Peyer's patch (tissue), 4 donors: Measurements from ENCODE around the gene WASL. TPM values are rescaled to one million over a fixed set of nuclear protein-coding genes. Genes with fewer than 3 reads are reported as not detected.
"Not testable (repeated sequence)": the region's sequence is repeated elsewhere in the genome, so short reads cannot be mapped to it uniquely, and the experiment has no call there.

Source experiments
- DNase-seq, 3 donors: peaks; one replicate each; pipeline ENCODE4 v3.0.0-alpha.2; 2017 to 2019
- H3K27ac ChIP-seq, 4 donors: fragments of 200-600 bp; sonication (generic); one replicate each; pipeline ENCODE4 v1.5.1; 2016 to 2019
- H3K27me3 ChIP-seq, 2 donors: fragments of 200-600 bp; sonication (generic); one replicate each; pipeline ENCODE4 v1.5.1; 2019
- H3K36me3 ChIP-seq, 3 donors: fragments of 200-600 bp; sonication (generic); one replicate each; pipeline ENCODE4 v1.5.1; 2016 to 2019
- H3K4me1 ChIP-seq, 4 donors: fragments of 200-600 bp; sonication (generic); one replicate each; pipeline ENCODE4 v1.5.1; 2016 to 2019
- H3K4me3 ChIP-seq, 4 donors: fragments of 200-600 bp; sonication (generic); 1 replicate in 3 of 4; 2 replicates in 1 of 4; pipeline ENCODE4 v1.5.1; 2016 to 2019; ENCODE audit warnings: mild to moderate bottlenecking in 1 of 4
- H3K9me3 ChIP-seq, 4 donors: fragments of 200-600 bp; sonication (generic); one replicate each; pipeline ENCODE4 v1.5.1; 2016 to 2019; ENCODE audit warnings: mild to moderate bottlenecking in 1 of 4
- POLR2A ChIP-seq, 2 donors: fragments of 450-650 bp; IDR thresholded peaks; one replicate each; pipeline ENCODE4 v1.5.1; 2017; ENCODE audit warnings: antibody characterized with exemption in 2 of 2, mild to moderate bottlenecking in 2 of 2, moderate library complexity in 2 of 2
- total RNA-seq, 4 donors: library from RNA; depleted of rRNA; stranded (reverse); fragments of >200 nt; gene quantifications; one replicate each; pipeline ENCODE4 v1.1.0, GENCODE V29; 2016
- TF ChIP-seq, protein P1 (sequence below), 6 experiments: fragments of 450-650 bp in 4 of 6; fragments of 200-600 bp in 2 of 6; sonication (generic) in 1 of 6; IDR thresholded peaks; one replicate each; pipeline ENCODE4 v1.5.1; 2017 to 2019; ENCODE audit warnings: antibody characterized with exemption in 6 of 6, mild to moderate bottlenecking in 3 of 6, moderate library complexity in 1 of 6

WASL gene
- total RNA-seq, 4 donors from 2014 or later: 33.8 to 60.2 (median 51.5) TPM

- H3K36me3 ChIP-seq: no peaks in the 10 kb centered on the region
- peaks cover 0 to 21% (median 0%) of the 10 kb centered on the region in 4 donors for H3K4me1 ChIP-seq
- H3K27ac ChIP-seq: no peak overlapping the region
- H3K27me3 ChIP-seq: no peaks in the 10 kb centered on the region
- no peaks in the 10 kb centered on the region for H3K9me3 ChIP-seq
- no peak overlapping the region for H3K4me3 ChIP-seq
- DNase-seq: no peak
- no peak for TF ChIP-seq POLR2A (IDR thresholded peaks at IDR 0.05)
- TF ChIP-seq, protein P1, sequence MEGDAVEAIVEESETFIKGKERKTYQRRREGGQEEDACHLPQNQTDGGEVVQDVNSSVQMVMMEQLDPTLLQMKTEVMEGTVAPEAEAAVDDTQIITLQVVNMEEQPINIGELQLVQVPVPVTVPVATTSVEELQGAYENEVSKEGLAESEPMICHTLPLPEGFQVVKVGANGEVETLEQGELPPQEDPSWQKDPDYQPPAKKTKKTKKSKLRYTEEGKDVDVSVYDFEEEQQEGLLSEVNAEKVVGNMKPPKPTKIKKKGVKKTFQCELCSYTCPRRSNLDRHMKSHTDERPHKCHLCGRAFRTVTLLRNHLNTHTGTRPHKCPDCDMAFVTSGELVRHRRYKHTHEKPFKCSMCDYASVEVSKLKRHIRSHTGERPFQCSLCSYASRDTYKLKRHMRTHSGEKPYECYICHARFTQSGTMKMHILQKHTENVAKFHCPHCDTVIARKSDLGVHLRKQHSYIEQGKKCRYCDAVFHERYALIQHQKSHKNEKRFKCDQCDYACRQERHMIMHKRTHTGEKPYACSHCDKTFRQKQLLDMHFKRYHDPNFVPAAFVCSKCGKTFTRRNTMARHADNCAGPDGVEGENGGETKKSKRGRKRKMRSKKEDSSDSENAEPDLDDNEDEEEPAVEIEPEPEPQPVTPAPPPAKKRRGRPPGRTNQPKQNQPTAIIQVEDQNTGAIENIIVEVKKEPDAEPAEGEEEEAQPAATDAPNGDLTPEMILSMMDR (IDR thresholded peaks at IDR 0.05): no peak
Measured at GRCh38 chr7:123724817-123725253, 24.0 kb downstream of the WASL start.

DNA sequence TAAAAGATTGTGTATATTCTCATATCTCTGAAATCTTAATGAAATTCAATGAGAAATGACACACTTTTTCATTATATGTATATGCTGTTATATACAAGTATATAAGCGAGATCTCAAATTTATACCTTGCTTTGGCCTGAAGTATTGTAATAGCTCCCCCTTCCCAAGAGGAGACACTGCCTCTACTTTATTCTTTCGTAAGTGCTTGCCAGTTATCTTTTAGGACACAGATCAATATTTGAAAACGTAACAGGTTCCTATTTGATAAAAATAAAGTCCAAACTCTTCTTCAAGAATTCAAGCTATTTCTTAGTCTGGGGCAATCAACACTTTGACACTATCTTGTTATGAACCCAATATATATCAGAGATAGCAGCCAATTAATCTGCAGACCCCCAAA, 24.9 kb downstream of the WASL start:
- no peaks in the 10 kb centered on the region for H3K27me3 ChIP-seq
- H3K36me3 ChIP-seq: no peaks in the 10 kb centered on the region
- peaks cover 0 to 28% (median 0%) of the 10 kb centered on the region in 4 donors for H3K4me1 ChIP-seq
- no peak overlapping the region for H3K27ac ChIP-seq
- H3K9me3 ChIP-seq: no peaks in the 10 kb centered on the region
- no peak for TF ChIP-seq POLR2A (IDR thresholded peaks at IDR 0.05)
- TF ChIP-seq, protein P1 (IDR thresholded peaks at IDR 0.05): no peak
- DNase-seq: no peak
- H3K4me3 ChIP-seq: no peak overlapping the region

GRCh38 chr7:123720527-123720926, 28.3 kb downstream of the WASL start:
- H3K9me3 ChIP-seq, H3K4me3 ChIP-seq, DNase-seq, H3K36me3 ChIP-seq, H3K27me3 ChIP-seq, H3K27ac ChIP-seq: not testable (repeated sequence)
- peaks cover 0 to 20% (median 0%) of the 10 kb centered on the region in 4 donors for H3K4me1 ChIP-seq

DNA sequence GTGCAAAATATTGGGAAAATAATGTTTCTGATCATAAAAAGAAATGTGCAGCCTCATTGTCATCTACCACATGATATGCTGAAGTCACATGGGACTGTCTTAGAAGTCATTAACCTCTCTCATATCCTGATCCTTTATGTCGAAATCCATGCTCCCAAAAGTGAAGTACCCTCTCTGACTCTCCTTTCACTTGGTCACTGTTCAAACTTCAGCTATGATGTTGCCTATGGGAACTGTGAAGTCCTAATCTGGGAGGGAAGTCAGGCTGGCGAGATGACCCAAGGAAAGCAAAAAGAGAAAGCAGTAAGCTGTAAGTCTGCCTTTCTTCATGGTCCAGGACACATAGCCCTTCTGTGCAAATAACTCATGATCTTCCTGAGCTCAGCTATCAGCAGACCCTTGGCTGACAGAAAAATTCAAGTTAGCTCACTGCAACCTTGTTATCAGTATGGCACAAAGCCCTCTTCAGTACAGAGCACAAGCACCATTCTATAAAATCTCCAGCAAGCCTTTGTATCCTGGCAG, 29.5 kb downstream of the WASL start:
- TF ChIP-seq, protein P1 (IDR thresholded peaks at IDR 0.05): no peak
- TF ChIP-seq POLR2A (IDR thresholded peaks at IDR 0.05): no peak
- H3K9me3 ChIP-seq: no peaks in the 10 kb centered on the region
- peaks cover 0 to 18% (median 0%) of the 10 kb centered on the region in 4 donors for H3K4me1 ChIP-seq
- no peak for DNase-seq
- H3K36me3 ChIP-seq: no peaks in the 10 kb centered on the region
- no peak overlapping the region for H3K27ac ChIP-seq
- H3K27me3 ChIP-seq: no peaks in the 10 kb centered on the region
- no peak overlapping the region for H3K4me3 ChIP-seq

GRCh38 chr7:123718773-123719172, 30.0 kb downstream of the WASL start:
- TF ChIP-seq, protein P1 (IDR thresholded peaks at IDR 0.05): no peak
- TF ChIP-seq POLR2A (IDR thresholded peaks at IDR 0.05): no peak
- H3K36me3 ChIP-seq: no peaks in the 10 kb centered on the region
- H3K4me3 ChIP-seq: no peak overlapping the region
- no peaks in the 10 kb centered on the region for H3K27me3 ChIP-seq
- H3K9me3 ChIP-seq: no peaks in the 10 kb centered on the region
- H3K4me1 ChIP-seq: peaks cover 0 to 18% (median 0%) of the 10 kb centered on the region in 4 donors
- no peak for DNase-seq
- H3K27ac ChIP-seq: no peak overlapping the region

DNA sequence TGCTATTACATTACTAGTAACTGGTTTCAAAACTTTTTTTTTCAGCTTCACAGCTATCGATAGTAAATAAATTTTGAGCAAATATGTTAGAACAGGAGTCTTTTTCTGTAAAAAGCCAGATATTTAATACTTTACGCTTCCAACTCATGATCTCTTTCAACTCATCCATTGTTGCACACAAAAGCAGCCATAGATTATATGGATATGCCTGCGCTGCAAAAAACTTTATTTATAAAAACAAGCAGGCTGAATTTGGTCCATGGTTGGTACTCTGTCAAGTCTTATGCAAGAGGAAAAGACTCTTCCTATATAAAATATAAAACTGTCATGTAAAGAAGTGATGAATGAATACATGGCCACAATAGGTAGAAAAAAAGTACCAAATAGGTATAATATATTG, 31.1 kb downstream of the WASL start:
- Histone ChIP-seq H3K4me1 (peaks cover 0 to 14% (median 0%) of the 10 kb centered on the region in 4 donors), H3K36me3 (no peaks in the 10 kb centered on the region), H3K4me3 (no peak overlapping the region), H3K27me3 (no peaks in the 10 kb centered on the region), H3K27ac (no peak overlapping the region), H3K9me3 (no peaks in the 10 kb centered on the region)
- no peak for DNase-seq
- TF ChIP-seq, protein P1 (IDR thresholded peaks at IDR 0.05): no peak
- no peak for TF ChIP-seq POLR2A (IDR thresholded peaks at IDR 0.05)
